IMR-90 (cell line): ENCODE data around the gene PANK2. TPM values are rescaled to one million over a fixed set of nuclear protein-coding genes. Genes with fewer than 3 reads are reported as not detected.

Experiments
- ATAC-seq: fragments of 200-7000 bp; cut with Tn5 transposase; 2 replicates; pipeline ENCODE4 v1.9.1; 2020; ENCODE audit warnings: low read depth, mild to moderate bottlenecking, moderate library complexity
- BruUV-seq: library from RNA; stranded (reverse); fragments of 400-500 nt; replicated peaks from 2 replicates; lab custom pipeline; 2021; lab: Mats Ljungman, UMichigan
- CTCF ChIA-PET: fragments of 300-600 bp; formaldehyde crosslinking; extraction: SDS; loops from one replicate; lab custom pipeline; 2021; ENCODE audit warnings: antibody characterized with exemption; lab: Yijun Ruan, JAX
- POLR2A ChIA-PET: fragments of 300-600 bp; sonication (Branson Sonifier 250); formaldehyde crosslinking; loops from one replicate; lab custom pipeline; 2022; ENCODE audit warnings: antibody characterized with exemption; ENCODE audit not compliant: unreplicated experiment; lab: Charles Lee
- DNase-seq: peaks from one replicate; pipeline ENCODE4 v3.0.0; 2013
- H2AFZ ChIP-seq: replicated peaks from 2 replicates; pipeline ENCODE3; 2013; ENCODE audit warnings: low read length, mild to moderate bottlenecking; ENCODE audit not compliant: poor library complexity
- H2AK5ac ChIP-seq: 2 replicates; pipeline ENCODE4 v1.6.1; 2013; ENCODE audit warnings: low read depth, low read length, inconsistent platforms
- H2AK9ac ChIP-seq: replicated peaks from 2 replicates; pipeline ENCODE3; 2013; ENCODE audit warnings: mild to moderate bottlenecking, low read depth, low read length, moderate library complexity; ENCODE audit not compliant: poor library complexity
- H2BK120ac ChIP-seq: 2 replicates; pipeline ENCODE4 v1.6.1; 2013; ENCODE audit warnings: low read depth, low read length, inconsistent platforms
- H2BK15ac ChIP-seq: 3 replicates; pipeline ENCODE4 v1.6.1; 2013; ENCODE audit warnings: low read depth, low read length, inconsistent platforms
- H2BK20ac ChIP-seq: 2 replicates; pipeline ENCODE4 v1.6.1; 2013; ENCODE audit warnings: low read depth, mild to moderate bottlenecking, inconsistent platforms, low read length, moderate library complexity
- H2BK5ac ChIP-seq: 2 replicates; pipeline ENCODE4 v1.6.1; 2013; ENCODE audit warnings: mild to moderate bottlenecking, low read depth, low read length, inconsistent platforms; ENCODE audit not compliant: poor library complexity, severe bottlenecking
- H3K14ac ChIP-seq: replicated peaks from 2 replicates; pipeline ENCODE4 v1.6.1; 2013; ENCODE audit warnings: low read depth, low read length, inconsistent platforms
- H3K18ac ChIP-seq: 2 replicates; pipeline ENCODE4 v1.6.1; 2013; ENCODE audit warnings: low read depth, low read length, control low read depth
- H3K23ac ChIP-seq: 2 replicates; pipeline ENCODE4 v1.6.1; 2013; ENCODE audit warnings: low read depth, low read length, inconsistent platforms
- H3K27ac ChIP-seq: 2 replicates; pipeline ENCODE4 v1.5.1; 2013; ENCODE audit warnings: mild to moderate bottlenecking, control low read depth, low read length; ENCODE audit not compliant: insufficient read depth
- H3K27me3 ChIP-seq: 2 replicates; pipeline ENCODE4 v1.6.1; 2013; ENCODE audit warnings: low read length; ENCODE audit not compliant: control insufficient read depth, insufficient read depth
- H3K36me3 ChIP-seq: 2 replicates; pipeline ENCODE4 v1.6.1; 2013; ENCODE audit warnings: low read length, mixed read lengths; ENCODE audit not compliant: control insufficient read depth, insufficient read depth
- H3K4ac ChIP-seq: 2 replicates; pipeline ENCODE4 v1.6.1; 2013; ENCODE audit warnings: low read depth, low read length, inconsistent platforms
- H3K4me1 ChIP-seq: 2 replicates; pipeline ENCODE4 v1.6.1; 2013; ENCODE audit warnings: low read length, mixed read lengths; ENCODE audit not compliant: control insufficient read depth, insufficient read depth
- H3K4me2 ChIP-seq: 2 replicates; pipeline ENCODE4 v1.6.1; 2013; ENCODE audit warnings: low read depth, mild to moderate bottlenecking, control low read depth, low read length, moderate library complexity
- H3K4me3 ChIP-seq: 2 replicates; pipeline ENCODE4 v1.5.1; 2013; ENCODE audit warnings: low read depth, mild to moderate bottlenecking, control low read depth, low read length, moderate library complexity; ENCODE audit not compliant: insufficient read depth
- H3K56ac ChIP-seq: 2 replicates; pipeline ENCODE4 v1.6.1; 2013; ENCODE audit warnings: low read length, inconsistent platforms; ENCODE audit not compliant: insufficient read depth; ENCODE audit errors: extremely low read depth
- H3K79me1 ChIP-seq, 2 experiments: 2 replicates each; pipeline ENCODE4 v1.6.1; 2013; ENCODE audit warnings: low read length in 2 of 2, inconsistent platforms in 1 of 2, low read depth in 1 of 2
- H3K9ac ChIP-seq: 2 replicates; pipeline ENCODE4 v1.6.1; 2013; ENCODE audit warnings: low read depth, low read length, control low read depth
- H3K9me1 ChIP-seq: 2 replicates; pipeline ENCODE4 v1.6.1; 2013; ENCODE audit warnings: low read length, inconsistent platforms; ENCODE audit not compliant: insufficient read depth
- H3K9me3 ChIP-seq: 2 replicates; pipeline ENCODE4 v1.6.1; 2013; ENCODE audit warnings: low read length; ENCODE audit not compliant: control insufficient read depth, insufficient read depth
- H4K20me1 ChIP-seq: 2 replicates; pipeline ENCODE4 v1.6.1; 2013; ENCODE audit warnings: low read length, inconsistent platforms; ENCODE audit not compliant: insufficient read depth
- H4K5ac ChIP-seq: 2 replicates; pipeline ENCODE4 v1.6.1; 2013; ENCODE audit warnings: mild to moderate bottlenecking, low read depth, low read length, control low read depth
- H4K8ac ChIP-seq, 2 experiments: 2 replicates each; pipeline ENCODE4 v1.6.1; 2013; ENCODE audit warnings: low read depth in 2 of 2, low read length in 2 of 2, control low read depth in 1 of 2, inconsistent platforms in 1 of 2
- H4K91ac ChIP-seq: 2 replicates; pipeline ENCODE4 v1.6.1; 2013; ENCODE audit warnings: low read depth, low read length, inconsistent platforms; ENCODE audit not compliant: insufficient read depth
- CEBPB ChIP-seq: IDR thresholded peaks from 2 replicates; pipeline ENCODE4 v1.6.1; 2012; ENCODE audit warnings: low read depth, low read length, improper control_type of control experiment
- CHD1 ChIP-seq: IDR thresholded peaks from 2 replicates; pipeline ENCODE4 v1.6.1; 2012; ENCODE audit warnings: low read depth, low read length, improper control_type of control experiment
- CTCF ChIP-seq: conservative IDR thresholded peaks from 2 replicates; pipeline ENCODE4 v1.5.1; 2012; ENCODE audit warnings: mild to moderate bottlenecking, low read depth, low read length, improper control_type of control experiment
- FOS ChIP-seq: fragments of 150-350 bp; IDR thresholded peaks from 2 replicates; pipeline ENCODE4 v1.6.1; 2016; ENCODE audit warnings: low read depth, low read length
- NFE2L2 ChIP-seq: fragments of 150-350 bp; IDR thresholded peaks from 2 replicates; pipeline ENCODE4 v1.6.1; 2016; ENCODE audit warnings: low read depth, mild to moderate bottlenecking, low read length
- POLR2A ChIP-seq: IDR thresholded peaks from 2 replicates; pipeline ENCODE4 v1.6.1; 2012; ENCODE audit warnings: mild to moderate bottlenecking, low read depth, low read length
- RAD21 ChIP-seq: IDR thresholded peaks from 2 replicates; pipeline ENCODE4 v1.6.1; 2012; ENCODE audit warnings: low read length, improper control_type of control experiment
- RFX5 ChIP-seq: IDR thresholded peaks from 2 replicates; pipeline ENCODE4 v1.8.0; 2012; ENCODE audit warnings: low read depth, mild to moderate bottlenecking, low read length, moderate library complexity
- WGBS, 2 experiments: methylation state at CpG; one replicate each; pipeline versions ENCODE4 v1.1.5 to v1.1.7; 2013; ENCODE audit warnings: missing lambda C conversion rate in 2 of 2; ENCODE audit not compliant: insufficient read length in 1 of 2; ENCODE audit errors: extremely low coverage in 2 of 2; 5-methylcytosine and 5-hydroxymethylcytosine counted together
- dilution Hi-C: fragments of 300-500 bp; cut with HindIII; formaldehyde crosslinking; loops from one replicate; pipeline ENCODE4 v1.14.3; 2018; ENCODE audit warnings: low sequenced_read_pairs; ENCODE audit not compliant: unreplicated experiment
- in situ Hi-C: fragments of 300-500 bp; cut with MboI; formaldehyde crosslinking; loops from 3 replicates; pipeline ENCODE4 v1.14.3; 2019; ENCODE audit warnings: low sequenced_read_pairs, inconsistent platforms, mixed read lengths
- intact Hi-C: fragments of 100-400 bp; cut with micrococcal nuclease; formaldehyde crosslinking; loops from 2 replicates; pipeline ENCODE4 v1.10.0; 2022
- polyA plus RNA-seq, 3 experiments: library from polyadenylated mRNA; depleted of rRNA; stranded (reverse); fragments of >200 nt; gene quantifications; 2 replicates each; pipeline ENCODE4 v1.2.3, GENCODE V29; 2012; ENCODE audit warnings: low replicate concordance in 1 of 3
- total RNA-seq: library from RNA; depleted of rRNA; stranded (reverse); fragments of >200 nt; gene quantifications from 2 replicates; pipeline ENCODE4 v1.2.3, GENCODE V29; 2012

PANK2 gene
- total and polyA plus RNA-seq, 2 of the 4 experiments (the other 2 are of a cell fraction): 17.7 to 28.1 TPM

- Histone ChIP-seq H2BK15ac (no peak overlapping the region), H3K36me3 (peaks cover 9% of the 10 kb centered on the region), H2AK9ac (no peak overlapping the region), H3K4ac (no peak overlapping the region), H3K79me1 (peaks cover 29 to 59% of the 10 kb centered on the region in 2 experiments), H3K23ac (no peak overlapping the region), H2AK5ac (no peak overlapping the region), H3K9me1 (peaks cover 11% of the 10 kb centered on the region), H2BK120ac (no peak overlapping the region), H2BK20ac (no peak overlapping the region), H3K56ac (no peak overlapping the region), H3K14ac (0 out of 2 replicates have a peak overlapping the region, but pooled peaks have one; percentile 52), H4K91ac (no peak overlapping the region), H2BK5ac (no peak overlapping the region), H3K9ac (no peak overlapping the region), H3K4me2 (no peak overlapping the region), H4K5ac (no peak overlapping the region), H3K27me3 (no peaks in the 10 kb centered on the region), H3K27ac (no peak overlapping the region), H3K4me3 (no peak overlapping the region), H4K20me1 (peaks cover 42% of the 10 kb centered on the region), H2AFZ (no peak overlapping the region), H3K9me3 (no peaks in the 10 kb centered on the region), H3K4me1 (no peaks in the 10 kb centered on the region), H3K18ac (no peak overlapping the region), H4K8ac (no peak overlapping the region)
- BruUV-seq: no TSS peak
- no CpG with 5 or more reads among the region's 2 CpGs for WGBS, 2 experiments
- in situ Hi-C loops: no loop called here
- ChIA-PET CTCF (no interaction called here), POLR2A (no interaction called here)
- intact Hi-C loops: no loop called here
- DNase-seq (no peak), ATAC-seq (no peak)
- dilution Hi-C loops: no loop called here
- no peak for TF ChIP-seq FOS
- no peak for TF ChIP-seq CHD1
- no peak for TF ChIP-seq RAD21
- TF ChIP-seq RFX5: no peak
- no peak for TF ChIP-seq NFE2L2
- no peak for TF ChIP-seq CTCF
- TF ChIP-seq POLR2A: no peak
- no peak for TF ChIP-seq CEBPB
Measured at GRCh38 chr20:3971145-3971544, 82.0 kb downstream of the PANK2 start.
